ENCODE data around the gene LY6G6D.

LY6G6D gene

DNA sequence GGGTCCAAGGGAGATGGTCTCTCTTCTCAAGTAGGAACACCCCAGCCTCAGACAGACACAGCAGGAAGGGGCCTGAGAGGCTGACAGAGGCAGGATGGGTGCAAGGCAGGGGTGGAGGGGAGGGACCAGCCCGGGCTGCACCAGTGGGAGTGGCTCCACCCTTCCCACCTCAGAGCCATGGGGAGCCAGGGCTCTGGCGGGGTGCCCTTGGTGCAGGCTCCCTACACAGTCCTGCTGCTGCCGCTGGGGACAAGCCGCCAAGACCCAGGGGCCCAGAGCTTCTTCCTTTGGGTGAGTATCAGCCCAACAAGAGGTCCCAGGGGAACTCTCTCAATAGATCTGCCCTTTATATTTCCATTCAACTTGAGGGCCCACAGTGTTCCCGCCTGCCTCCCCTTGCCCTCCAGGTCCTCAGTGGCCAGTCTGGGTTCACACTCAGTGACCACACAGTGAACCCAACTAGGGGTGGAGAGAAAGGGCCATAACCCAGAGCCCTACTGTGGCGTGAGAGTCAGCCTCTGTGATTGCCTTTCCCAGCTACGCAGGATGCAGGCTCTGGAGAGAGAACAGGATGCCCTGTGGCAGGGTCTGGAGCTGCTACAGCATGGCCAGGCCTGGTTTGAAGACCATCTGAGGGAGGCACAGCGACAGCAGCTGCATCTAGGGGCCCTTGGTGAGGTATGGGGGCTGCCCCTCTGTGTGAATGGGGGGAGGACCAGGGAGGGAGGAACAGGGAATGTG, 47.9 kb downstream of the LY6G6D start:
- no peak for DNase-seq

- peak in 7 of 56 donors; percentile 5 to 27 (median 19) for DNase-seq
These were observed 48.4 kb downstream of the LY6G6D start for GRCh38 chr6:31763619-31763940.

DNA sequence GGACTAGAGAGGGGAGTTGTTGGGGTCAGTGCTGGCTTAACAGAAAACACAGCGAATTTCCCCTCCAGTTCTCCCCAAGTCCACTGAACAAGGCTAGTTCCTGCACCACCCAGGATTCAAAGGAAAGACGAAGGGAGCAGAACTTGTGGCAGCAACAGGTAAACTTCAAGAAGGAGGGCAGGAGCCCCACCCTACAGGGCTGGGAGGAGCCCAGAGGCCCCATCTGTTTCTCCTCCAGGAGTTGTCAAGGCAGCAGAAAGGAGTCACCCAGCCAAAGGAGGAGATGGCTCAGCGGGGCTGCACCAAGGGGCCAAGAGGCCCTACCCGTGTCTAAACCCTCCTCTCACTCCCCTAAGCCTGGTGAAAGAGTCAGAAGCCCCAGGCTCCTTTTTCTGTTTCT, 49.0 kb downstream of the LY6G6D start:
- DNase-seq, result no peak

DNA sequence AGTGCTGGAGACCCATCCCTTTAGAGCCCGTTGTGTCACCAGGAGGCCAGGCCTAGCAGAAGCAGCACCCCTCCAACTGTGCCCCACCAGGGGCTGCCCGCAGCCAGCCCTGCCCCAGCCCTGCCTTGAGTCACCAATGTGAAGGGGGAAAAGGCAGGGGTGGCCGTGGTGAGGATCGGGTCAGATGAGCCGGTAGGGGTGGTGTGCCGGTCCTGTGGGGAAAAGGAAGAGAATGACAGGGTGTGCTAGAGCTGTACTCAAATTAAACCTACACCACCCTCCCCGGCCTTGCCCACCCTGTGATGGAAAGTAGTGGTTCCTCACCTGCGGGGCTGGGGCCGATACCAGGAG, 50.4 kb downstream of the LY6G6D start:
- no peak for DNase-seq

DNA sequence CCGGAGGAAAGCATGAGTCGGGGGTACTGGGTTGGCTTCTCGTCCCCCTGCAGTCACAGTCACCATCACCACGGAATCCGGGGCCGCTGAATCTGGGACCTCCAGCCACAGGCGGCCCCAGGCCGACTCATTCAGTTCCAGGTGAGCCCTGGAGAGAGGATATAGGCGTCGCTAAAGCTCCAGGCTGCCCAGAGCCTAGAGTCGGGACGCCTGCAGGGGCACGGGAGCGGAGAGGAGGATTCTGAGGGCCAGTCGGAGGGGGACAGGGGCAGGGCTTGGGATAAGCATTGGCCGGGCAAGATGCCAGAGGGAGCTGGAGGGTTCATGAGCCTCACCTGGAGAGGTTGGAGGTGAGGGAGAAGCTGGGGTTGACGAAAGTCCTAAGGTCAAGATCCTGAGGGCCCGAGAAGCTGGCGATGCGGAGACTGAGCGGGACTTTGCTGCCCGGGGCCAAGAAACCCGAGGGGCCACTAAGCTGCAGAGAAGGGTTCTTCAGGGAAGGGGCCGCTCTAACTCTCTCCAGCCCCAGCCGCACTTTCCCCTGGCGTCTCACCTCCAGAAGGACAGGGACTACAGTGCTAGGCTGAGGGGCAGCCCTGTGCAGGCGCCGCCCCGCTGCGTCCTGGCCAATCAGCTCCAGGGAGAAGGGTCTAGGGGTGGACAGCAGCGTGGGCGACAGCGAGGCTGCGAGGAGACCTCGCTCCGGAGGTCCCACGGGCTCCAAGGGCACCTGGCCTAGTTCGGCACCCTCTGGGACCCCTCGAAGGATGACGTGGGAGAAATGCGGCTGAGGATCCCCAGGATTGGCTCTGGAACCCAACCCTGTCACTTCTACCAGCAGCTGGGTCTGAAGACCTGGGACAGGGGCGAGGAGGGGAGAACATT, 51.0 kb downstream of the LY6G6D start:
- no peak for DNase-seq

GRCh38 chr6:31767096-31767645, 52.0 kb downstream of the LY6G6D start:
- no peak for DNase-seq

Measured in amygdala (tissue), 56 donors.